ENCODE measurements around the gene WASL. TPM values are rescaled to one million over a fixed set of nuclear protein-coding genes. Genes with fewer than 3 reads are reported as not detected.
"Not testable (repeated sequence)": the region's sequence is repeated elsewhere in the genome, so short reads cannot be mapped to it uniquely, and the experiment has no call there.

The WASL gene
- 7.3 TPM for polyA plus RNA-seq (2013)

GRCh38 chr7:123748734-123749536, at the start of gene WASL:
TSS of gene WASL (minus strand) at chr7:123749003. CDS start at chr7:123748734, 269 bp downstream.
- peak within 1 kb of the TSS; percentile 91 to 95 (median 93) for H3K4me3 ChIP-seq (ENCODE audit: control insufficient read depth in 1 of 7, extremely low read depth in 1 of 7, insufficient read depth in 4 of 7, low read depth in 2 of 7, low read length in 6 of 7)
- 0% methylated on average over 82 of the region's 93 CpGs for WGBS (ENCODE audit: insufficient coverage)
- H3K4me1 ChIP-seq (ENCODE audit: control extremely low read depth in 1 of 4, control insufficient read depth in 4 of 4, insufficient read depth in 4 of 4, low read length in 3 of 4): peaks cover 18 to 68% (median 35%) of the 10 kb centered on the region in 4 experiments
- CTCF ChIA-PET: interaction anchor here (0.8 to 2.1 kb wide), 12 partner anchors 9 to 192 kb away, joined by 3 to 7 read pairs (median 4); partner anchors contain the start of gene NDUFA5
- no peaks in the 10 kb centered on the region for H3K27me3 ChIP-seq (replicated peaks in 2 of 5; ENCODE audit: control insufficient read depth in 4 of 5, insufficient read depth in 5 of 5, low read length in 4 of 5)
- no peaks in the 10 kb centered on the region for H3K9me3 ChIP-seq (ENCODE audit: control extremely low read depth in 1 of 5, control insufficient read depth in 4 of 5, insufficient read depth in 2 of 5, low read depth in 1 of 5, low read length in 4 of 5)
- POLR2A ChIA-PET: interaction anchor here (0.7 to 1.2 kb wide), 5 partner anchors 9 to 214 kb away, joined by 3 to 6 read pairs (median 5); no protein-coding TSS in a partner anchor
- H3K27ac ChIP-seq (ENCODE audit: insufficient read depth in 1 of 2, low read depth in 1 of 2, low read length in 2 of 2, poor library complexity in 1 of 2, severe bottlenecking in 2 of 2): peak within 1 kb of the TSS; percentile 75 to 95
- H3K36me3 ChIP-seq (ENCODE audit: control insufficient read depth in 4 of 4, insufficient read depth in 4 of 4, low read length in 3 of 4): no peaks in the 10 kb centered on the region
- DNase-seq: peak; percentile 92 to 96 (median 96)

- CTCF ChIA-PET: interaction anchor here (0.6 to 3.6 kb wide), 12 partner anchors 10 to 306 kb away, joined by 3 to 24 read pairs (median 4); no protein-coding TSS in a partner anchor
- Histone ChIP-seq H3K4me1 (ENCODE audit: control extremely low read depth in 1 of 4, control insufficient read depth in 4 of 4, insufficient read depth in 4 of 4, low read length in 3 of 4) (no peaks in the 10 kb centered on the region), H3K36me3 (ENCODE audit: control insufficient read depth in 4 of 4, insufficient read depth in 4 of 4, low read length in 3 of 4) (no peaks in the 10 kb centered on the region), H3K27me3 (replicated peaks in 2 of 5; ENCODE audit: control insufficient read depth in 4 of 5, insufficient read depth in 5 of 5, low read length in 4 of 5) (no peaks in the 10 kb centered on the region), H3K27ac (ENCODE audit: insufficient read depth in 1 of 2, low read depth in 1 of 2, low read length in 2 of 2, poor library complexity in 1 of 2, severe bottlenecking in 2 of 2) (no peak overlapping the region), H3K9me3 (ENCODE audit: control extremely low read depth in 1 of 5, control insufficient read depth in 4 of 5, insufficient read depth in 2 of 5, low read depth in 1 of 5, low read length in 4 of 5) (no peaks in the 10 kb centered on the region), H3K4me3 (ENCODE audit: control insufficient read depth in 1 of 7, extremely low read depth in 1 of 7, insufficient read depth in 4 of 7, low read depth in 2 of 7, low read length in 6 of 7) (no peak overlapping the region)
- DNase-seq: peak; percentile 25 to 61 (median 60)
- POLR2A ChIA-PET: no interaction called here
- 79% methylated on average over 2 of the region's 2 CpGs for WGBS (ENCODE audit: insufficient coverage)
Measured at GRCh38 chr7:123797673-123798531, 49.1 kb upstream of the WASL start.

GRCh38 chr7:123796568-123796967, 47.8 kb upstream of the WASL start:
- H3K9me3 ChIP-seq (ENCODE audit: control extremely low read depth in 1 of 5, control insufficient read depth in 4 of 5, insufficient read depth in 2 of 5, low read depth in 1 of 5, low read length in 4 of 5): no peaks in the 10 kb centered on the region
- H3K4me1 ChIP-seq (ENCODE audit: control extremely low read depth in 1 of 4, control insufficient read depth in 4 of 4, insufficient read depth in 4 of 4, low read length in 3 of 4): no peaks in the 10 kb centered on the region
- no peaks in the 10 kb centered on the region for H3K36me3 ChIP-seq (ENCODE audit: control insufficient read depth in 4 of 4, insufficient read depth in 4 of 4, low read length in 3 of 4)
- H3K27ac ChIP-seq (ENCODE audit: insufficient read depth in 1 of 2, low read depth in 1 of 2, low read length in 2 of 2, poor library complexity in 1 of 2, severe bottlenecking in 2 of 2): no peak overlapping the region
- CTCF ChIA-PET: interaction anchor here (1.4 to 3.6 kb wide), 2 partner anchors 68 to 75 kb away, joined by 7 to 24 read pairs; no protein-coding TSS in a partner anchor
- POLR2A ChIA-PET: no interaction called here
- H3K27me3 ChIP-seq (replicated peaks in 2 of 5; ENCODE audit: control insufficient read depth in 4 of 5, insufficient read depth in 5 of 5, low read length in 4 of 5): peaks cover 0 to 3% (median 0%) of the 10 kb centered on the region in 5 experiments
- no peak for DNase-seq
- no CpG with 5 or more reads among the region's 1 CpG for WGBS (ENCODE audit: insufficient coverage)
- H3K4me3 ChIP-seq (ENCODE audit: control insufficient read depth in 1 of 7, extremely low read depth in 1 of 7, insufficient read depth in 4 of 7, low read depth in 2 of 7, low read length in 6 of 7): no peak overlapping the region

GRCh38 chr7:123795917-123796316, 47.1 kb upstream of the WASL start:
- no CpG with 5 or more reads among the region's 1 CpG for WGBS (ENCODE audit: insufficient coverage)
- no peak for DNase-seq
- Histone ChIP-seq H3K9me3 (ENCODE audit: control extremely low read depth in 1 of 5, control insufficient read depth in 4 of 5, insufficient read depth in 2 of 5, low read depth in 1 of 5, low read length in 4 of 5) (no peaks in the 10 kb centered on the region), H3K36me3 (ENCODE audit: control insufficient read depth in 4 of 4, insufficient read depth in 4 of 4, low read length in 3 of 4) (no peaks in the 10 kb centered on the region), H3K4me1 (ENCODE audit: control extremely low read depth in 1 of 4, control insufficient read depth in 4 of 4, insufficient read depth in 4 of 4, low read length in 3 of 4) (no peaks in the 10 kb centered on the region), H3K4me3 (ENCODE audit: control insufficient read depth in 1 of 7, extremely low read depth in 1 of 7, insufficient read depth in 4 of 7, low read depth in 2 of 7, low read length in 6 of 7) (no peak overlapping the region), H3K27me3 (replicated peaks in 2 of 5; ENCODE audit: control insufficient read depth in 4 of 5, insufficient read depth in 5 of 5, low read length in 4 of 5) (peaks cover 0 to 3% (median 0%) of the 10 kb centered on the region in 5 experiments), H3K27ac (ENCODE audit: insufficient read depth in 1 of 2, low read depth in 1 of 2, low read length in 2 of 2, poor library complexity in 1 of 2, severe bottlenecking in 2 of 2) (no peak overlapping the region)
- CTCF ChIA-PET: no interaction called here
- POLR2A ChIA-PET: no interaction called here

- WGBS (ENCODE audit: insufficient coverage): no CpG with 5 or more reads among the region's 1 CpG
- DNase-seq; H3K4me3 ChIP-seq (ENCODE audit: control insufficient read depth in 1 of 7, extremely low read depth in 1 of 7, insufficient read depth in 4 of 7, low read depth in 2 of 7, low read length in 6 of 7); CTCF ChIA-PET; H3K4me1 ChIP-seq (ENCODE audit: control extremely low read depth in 1 of 4, control insufficient read depth in 4 of 4, insufficient read depth in 4 of 4, low read length in 3 of 4); H3K27ac ChIP-seq (ENCODE audit: insufficient read depth in 1 of 2, low read depth in 1 of 2, low read length in 2 of 2, poor library complexity in 1 of 2, severe bottlenecking in 2 of 2); H3K9me3 ChIP-seq (ENCODE audit: control extremely low read depth in 1 of 5, control insufficient read depth in 4 of 5, insufficient read depth in 2 of 5, low read depth in 1 of 5, low read length in 4 of 5); POLR2A ChIA-PET; H3K36me3 ChIP-seq (ENCODE audit: control insufficient read depth in 4 of 4, insufficient read depth in 4 of 4, low read length in 3 of 4); H3K27me3 ChIP-seq (replicated peaks in 2 of 5; ENCODE audit: control insufficient read depth in 4 of 5, insufficient read depth in 5 of 5, low read length in 4 of 5): not testable (repeated sequence)
Measured at GRCh38 chr7:123795116-123795515, 46.3 kb upstream of the WASL start.

- no peaks in the 10 kb centered on the region for H3K36me3 ChIP-seq (ENCODE audit: control insufficient read depth in 4 of 4, insufficient read depth in 4 of 4, low read length in 3 of 4)
- DNase-seq: no peak
- CTCF ChIA-PET: interaction anchor here (1.0 kb wide), 1 partner anchor 12 kb away, joined by 3 read pairs; no protein-coding TSS in a partner anchor
- POLR2A ChIA-PET: no interaction called here
- peaks cover 0 to 3% (median 0%) of the 10 kb centered on the region in 5 experiments for H3K27me3 ChIP-seq (replicated peaks in 2 of 5; ENCODE audit: control insufficient read depth in 4 of 5, insufficient read depth in 5 of 5, low read length in 4 of 5)
- H3K4me1 ChIP-seq (ENCODE audit: control extremely low read depth in 1 of 4, control insufficient read depth in 4 of 4, insufficient read depth in 4 of 4, low read length in 3 of 4): no peaks in the 10 kb centered on the region
- no CpG with 5 or more reads among the region's 1 CpG for WGBS (ENCODE audit: insufficient coverage)
- H3K9me3 ChIP-seq (ENCODE audit: control extremely low read depth in 1 of 5, control insufficient read depth in 4 of 5, insufficient read depth in 2 of 5, low read depth in 1 of 5, low read length in 4 of 5): no peaks in the 10 kb centered on the region
- no peak overlapping the region for H3K27ac ChIP-seq (ENCODE audit: insufficient read depth in 1 of 2, low read depth in 1 of 2, low read length in 2 of 2, poor library complexity in 1 of 2, severe bottlenecking in 2 of 2)
- no peak overlapping the region for H3K4me3 ChIP-seq (ENCODE audit: control insufficient read depth in 1 of 7, extremely low read depth in 1 of 7, insufficient read depth in 4 of 7, low read depth in 2 of 7, low read length in 6 of 7)
Measured at GRCh38 chr7:123792547-123792946, 43.7 kb upstream of the WASL start.
